ENCODE data around the gene MARVELD1. TPM values are rescaled to one million over a fixed set of nuclear protein-coding genes. Genes with fewer than 3 reads are reported as not detected.

Gene MARVELD1
- total and polyA plus RNA-seq, 2 of the 4 experiments (the other 2 are of a cell fraction) = 12.0 to 68.1 TPM

- peak overlapping the region; percentile 42 for H2AK9ac ChIP-seq (replicated peaks; ENCODE audit: low read depth, low read length, poor library complexity)
- no peak overlapping the region for H2AFZ ChIP-seq (replicated peaks; ENCODE audit: low read length, poor library complexity)
- CTCF ChIA-PET = interaction anchor here (0.6 to 3.6 kb wide), 5 partner anchors 16 to 47 kb away, joined by 3 to 17 read pairs (median 4); partner anchors contain the start of gene AVPI1
- DNase-seq = no peak
- no peak overlapping the region for H3K27ac ChIP-seq (ENCODE audit: insufficient read depth, low read length)
- H3K9ac ChIP-seq (ENCODE audit: low read depth, low read length) = no peak overlapping the region
- no peak overlapping the region for H2BK120ac ChIP-seq (ENCODE audit: low read depth, low read length)
- dilution Hi-C loops (cut with HindIII; ENCODE audit: low sequenced_read_pairs, unreplicated experiment) = no loop called here
- in situ Hi-C loops (cut with MboI; ENCODE audit: low sequenced_read_pairs) = loop anchor here (5.0 to 10.0 kb wide), 2 partner anchors 57 to 159 kb away; partner anchors contain the start of gene ANKRD2
- TF ChIP-seq CTCF (conservative IDR thresholded peaks at IDR 0.05; ENCODE audit: low read depth, low read length) (no peak), MXI1 (IDR thresholded peaks at IDR 0.05; ENCODE audit: borderline replicate concordance, low read depth, low read length) (no peak)
- TF ChIP-seq, protein P1, sequence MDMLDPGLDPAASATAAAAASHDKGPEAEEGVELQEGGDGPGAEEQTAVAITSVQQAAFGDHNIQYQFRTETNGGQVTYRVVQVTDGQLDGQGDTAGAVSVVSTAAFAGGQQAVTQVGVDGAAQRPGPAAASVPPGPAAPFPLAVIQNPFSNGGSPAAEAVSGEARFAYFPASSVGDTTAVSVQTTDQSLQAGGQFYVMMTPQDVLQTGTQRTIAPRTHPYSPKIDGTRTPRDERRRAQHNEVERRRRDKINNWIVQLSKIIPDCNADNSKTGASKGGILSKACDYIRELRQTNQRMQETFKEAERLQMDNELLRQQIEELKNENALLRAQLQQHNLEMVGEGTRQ (IDR thresholded peaks at IDR 0.05; ENCODE audit: low read depth, low read length) = no peak
- POLR2A ChIA-PET (ENCODE audit: unreplicated experiment) = interaction anchor here (0.5 kb wide), 1 partner anchor 473 kb away, joined by 3 read pairs; no protein-coding TSS in a partner anchor
- H3K9me1 ChIP-seq (ENCODE audit: insufficient read depth, low read length) = peaks cover 14% of the 10 kb centered on the region
- no peaks in the 10 kb centered on the region for H3K9me3 ChIP-seq (ENCODE audit: control insufficient read depth, insufficient read depth, low read length)
- no peaks in the 10 kb centered on the region for H3K27me3 ChIP-seq (ENCODE audit: control insufficient read depth, insufficient read depth, low read length)
- no peak overlapping the region for H2AK5ac ChIP-seq (ENCODE audit: low read depth, low read length)
- intact Hi-C loops (cut with micrococcal nuclease) = loop anchor here (5.0 kb wide), 1 partner anchor 162 kb away; the partner anchor contains the start of gene ANKRD2
- H3K18ac ChIP-seq (ENCODE audit: low read depth, low read length) = no peak overlapping the region
- H3K56ac ChIP-seq (ENCODE audit: extremely low read depth, insufficient read depth, low read length) = no peak overlapping the region
- peaks cover 9% of the 10 kb centered on the region for H3K4me1 ChIP-seq (ENCODE audit: control insufficient read depth, insufficient read depth, low read length)
- H4K8ac ChIP-seq (ENCODE audit: low read depth in 2 of 2, low read length in 2 of 2) = no peak overlapping the region
- H2BK15ac ChIP-seq (ENCODE audit: low read depth, low read length) = no peak overlapping the region
- no peak overlapping the region for H3K14ac ChIP-seq (replicated peaks; ENCODE audit: low read depth, low read length)
- BruUV-seq (replicated peaks) = no TSS peak
- no peak overlapping the region for H3K4me2 ChIP-seq (ENCODE audit: low read depth, low read length)
- H3K4me3 ChIP-seq (ENCODE audit: insufficient read depth, low read depth, low read length) = no peak overlapping the region
- no peak overlapping the region for H4K5ac ChIP-seq (ENCODE audit: low read depth, low read length)
- H2BK20ac ChIP-seq (ENCODE audit: low read depth, low read length) = no peak overlapping the region
- ATAC-seq (ENCODE audit: low read depth) = no peak
- H4K91ac ChIP-seq (ENCODE audit: insufficient read depth, low read depth, low read length) = no peak overlapping the region
- WGBS, 2 experiments (ENCODE audit: extremely low coverage in 2 of 2, insufficient read length in 1 of 2) = 76% methylated on average over 3 of the region's 6 CpGs; no CpG with 5 or more reads in 1 of the 2 experiments
- peaks cover 7 to 22% of the 10 kb centered on the region in 2 experiments for H3K79me1 ChIP-seq (ENCODE audit: low read depth in 1 of 2, low read length in 2 of 2)
- peaks cover 4% of the 10 kb centered on the region; the same call in 1 of the 2 replicates for H3K36me3 ChIP-seq (ENCODE audit: control insufficient read depth, insufficient read depth, low read length)
- H4K20me1 ChIP-seq (ENCODE audit: insufficient read depth, low read length) = peaks cover 13% of the 10 kb centered on the region; the same call in 1 of the 2 replicates
- no peak overlapping the region for H3K4ac ChIP-seq (ENCODE audit: low read depth, low read length)
- no peak overlapping the region for H2BK5ac ChIP-seq (ENCODE audit: low read depth, low read length, poor library complexity, severe bottlenecking)
- H3K23ac ChIP-seq (ENCODE audit: low read depth, low read length) = no peak overlapping the region
Observed at GRCh38 chr10:97734021-97734420, 20.5 kb downstream of the MARVELD1 start.

All from IMR-90 (cell line).